Lung (tissue), 12 donors: Measurements from ENCODE around the gene KPTN. TPM values are rescaled to one million over a fixed set of nuclear protein-coding genes. Genes with fewer than 3 reads are reported as not detected.

ENCODE experiments used
- ATAC-seq: fragments of 200-7000 bp; cut with Tn5 transposase; one replicate; pipeline ENCODE4 v1.9.1; 2020; ENCODE audit warnings: moderate number of reproducible peaks; ENCODE audit not compliant: insufficient read depth, low FRiP score
- DNase-seq, 3 donors: peaks; one replicate each; pipeline ENCODE4 v3.0.0-alpha.2; 2013 to 2017
- H3K27ac ChIP-seq, 2 donors: one replicate each; pipeline ENCODE4 v1.5.1; 2013; ENCODE audit warnings: mild to moderate bottlenecking in 2 of 2, moderate library complexity in 2 of 2, control low read depth in 1 of 2, inconsistent platforms in 1 of 2, low read depth in 1 of 2, low read length in 1 of 2
- H3K27me3 ChIP-seq, 3 donors: one replicate each; pipeline ENCODE4 v1.5.1; 2013; ENCODE audit warnings: low read length in 2 of 3; ENCODE audit not compliant: control insufficient read depth in 3 of 3, insufficient read depth in 3 of 3
- H3K36me3 ChIP-seq, 4 donors: one replicate each; pipeline ENCODE4 v1.5.1; 2013; ENCODE audit warnings: low read length in 4 of 4, mild to moderate bottlenecking in 1 of 4, moderate library complexity in 1 of 4; ENCODE audit not compliant: control insufficient read depth in 4 of 4, insufficient read depth in 4 of 4
- H3K4me1 ChIP-seq, 5 donors: one replicate each; pipeline ENCODE4 v1.5.1; 2013; ENCODE audit warnings: low read length in 5 of 5, mild to moderate bottlenecking in 2 of 5, moderate library complexity in 1 of 5; ENCODE audit not compliant: control insufficient read depth in 5 of 5, insufficient read depth in 5 of 5
- H3K4me3 ChIP-seq: one replicate; pipeline ENCODE4 v1.5.1; 2013; ENCODE audit warnings: mild to moderate bottlenecking, control low read depth, moderate library complexity
- H3K9ac ChIP-seq, 2 donors: one replicate each; pipeline ENCODE4 v1.5.1; 2013; ENCODE audit warnings: low read length in 2 of 2, control low read depth in 1 of 2; ENCODE audit not compliant: insufficient read depth in 1 of 2
- H3K9me3 ChIP-seq, 4 donors: one replicate each; pipeline ENCODE4 v1.5.1; 2013; ENCODE audit warnings: low read length in 3 of 4, mild to moderate bottlenecking in 1 of 4, moderate library complexity in 1 of 4; ENCODE audit not compliant: control insufficient read depth in 4 of 4, insufficient read depth in 3 of 4
- CTCF ChIP-seq: IDR thresholded peaks from 2 replicates; pipeline ENCODE4 v1.5.1; 2012; ENCODE audit warnings: mild to moderate bottlenecking; ENCODE audit errors: control extremely low read depth, extremely low read depth
- WGBS, 2 donors: extraction: QIAGEN DNeasy Blood & Tissue Kit; methylation state at CpG; one replicate each; pipeline ENCODE4 v1.1.7; 2013; 5-methylcytosine and 5-hydroxymethylcytosine counted together
- polyA plus RNA-seq, 2 donors: library from polyadenylated mRNA; stranded (reverse); fragments of 200-250 nt; gene quantifications; one replicate each; pipeline ENCODE4 v1.2.1, GENCODE V29; 2013
- total RNA-seq, 2 donors: library from RNA; depleted of rRNA in 1 of 2; stranded (reverse); fragments of >200 nt in 1 of 2; gene quantifications; one replicate each; pipeline ENCODE4 v1.2.1, GENCODE V29; 2014 to 2021
- donor health status: control.
- donor health status: control.
- donor health status: Bipolar disorder and iron deficiency.
- donor health status: healthy.
- donor health status: DM: yes; HTN: yes; CAD: no.

Gene KPTN
- total and polyA plus RNA-seq, 4 donors, result 4.6 to 15.7 (median 12.9) TPM

- Histone ChIP-seq H3K4me3 (no peak overlapping the region), H3K4me1 (peaks cover 0 to 4% (median 0%) of the 10 kb centered on the region in 5 donors), H3K27me3 (peaks cover 0 to 20% (median 19%) of the 10 kb centered on the region in 3 donors), H3K27ac (no peak overlapping the region), H3K9me3 (no peaks in the 10 kb centered on the region), H3K9ac (no peak overlapping the region), H3K36me3 (no peaks in the 10 kb centered on the region)
- no peak for TF ChIP-seq CTCF
- WGBS, 2 donors, result 52 to 54% methylated on average over 16 of the region's 16 CpGs
- DNase-seq (no peak), ATAC-seq (no peak)
Measured at GRCh38 chr19:47435196-47435595, 48.8 kb downstream of the KPTN start.

GRCh38 chr19:47434088-47434487, 49.9 kb downstream of the KPTN start:
- Histone ChIP-seq H3K27me3 (peaks cover 0 to 27% (median 26%) of the 10 kb centered on the region in 3 donors), H3K4me1 (peaks cover 0 to 5% (median 0%) of the 10 kb centered on the region in 5 donors), H3K36me3 (no peaks in the 10 kb centered on the region), H3K4me3 (no peak overlapping the region), H3K9ac (no peak overlapping the region), H3K27ac (no peak overlapping the region), H3K9me3 (no peaks in the 10 kb centered on the region)
- 75 to 77% methylated on average over 7 of the region's 7 CpGs for WGBS, 2 donors
- TF ChIP-seq CTCF, result no peak
- DNase-seq (no peak), ATAC-seq (no peak)

- TF ChIP-seq CTCF, result no peak
- Histone ChIP-seq H3K9me3 (no peaks in the 10 kb centered on the region), H3K9ac (no peak overlapping the region), H3K4me1 (peaks cover 0 to 11% (median 1%) of the 10 kb centered on the region in 5 donors), H3K27me3 (peaks cover 0 to 29% (median 28%) of the 10 kb centered on the region in 3 donors), H3K27ac (no peak overlapping the region), H3K36me3 (no peaks in the 10 kb centered on the region), H3K4me3 (no peak overlapping the region)
- no peak for DNase-seq
- ATAC-seq, result no peak
- 0 to 13% methylated on average over 1 of the region's 1 CpG for WGBS, 2 donors
Measured at GRCh38 chr19:47433121-47433520, 50.9 kb downstream of the KPTN start.

GRCh38 chr19:47432499-47432898, 51.5 kb downstream of the KPTN start:
- Histone ChIP-seq H3K4me3 (no peak overlapping the region), H3K9me3 (no peaks in the 10 kb centered on the region), H3K27ac (no peak overlapping the region), H3K36me3 (no peaks in the 10 kb centered on the region), H3K27me3 (peaks cover 0 to 29% (median 28%) of the 10 kb centered on the region in 3 donors), H3K9ac (no peak overlapping the region), H3K4me1 (peaks cover 0 to 17% (median 2%) of the 10 kb centered on the region in 5 donors)
- ATAC-seq (no peak), DNase-seq (no peak)
- no peak for TF ChIP-seq CTCF
